ENCODE measurements around the gene STAT6.
A peak's percentile ranks its signal among the peaks of the same experiment; 100 is the strongest.

The STAT6 gene

DNA sequence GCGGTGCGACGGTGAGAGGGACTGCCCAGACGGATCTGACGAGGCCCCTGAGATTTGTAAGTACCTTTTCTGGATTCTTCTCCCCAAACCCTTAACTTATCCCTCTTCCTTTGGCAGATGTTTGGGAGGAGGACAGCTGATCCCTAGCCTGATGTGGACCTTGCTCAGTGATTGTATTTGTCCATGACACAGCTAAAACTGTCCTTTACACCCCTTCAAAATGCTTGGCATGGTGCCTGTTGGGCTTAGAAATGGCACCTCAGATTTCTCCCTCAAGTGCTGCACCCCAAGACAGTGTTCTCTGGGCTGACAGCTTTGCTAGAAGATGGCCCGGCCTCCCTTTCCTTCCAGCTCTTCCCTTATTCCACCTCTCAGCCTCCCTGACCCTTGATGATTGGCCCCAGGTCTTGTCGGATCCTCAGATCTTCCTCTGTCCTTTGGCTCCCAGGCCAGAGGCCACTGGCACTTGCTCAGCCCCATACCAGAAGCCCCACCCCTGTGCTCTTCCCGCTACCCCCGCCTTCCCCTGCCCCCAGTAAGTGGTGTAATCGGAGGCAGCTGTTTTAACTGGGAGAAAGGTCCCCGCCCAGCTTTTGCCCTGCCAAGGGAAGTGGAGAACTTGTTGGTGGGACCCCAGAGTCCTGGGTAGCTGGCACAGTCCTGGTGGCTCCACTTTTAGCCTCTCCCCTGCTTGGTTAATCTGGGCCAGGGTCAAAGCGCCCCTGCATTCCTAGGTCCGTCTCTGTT lies 27.5 kb upstream of the STAT6 start:
- Histone ChIP-seq H3K36me3 (peaks cover 49 to 55% (median 53%) of the 10 kb centered on the region in 3 donors), H3K4me1 (peaks cover 0 to 90% (median 45%) of the 10 kb centered on the region in 4 donors), H3K9me3 (no peaks in the 10 kb centered on the region), H3K27ac (peak overlapping the region; percentile 95 to 99), H3K27me3 (no peaks in the 10 kb centered on the region), H3K4me3 (no peak overlapping the region)
- peak; percentile 92 to 93 for DNase-seq
- TF ChIP-seq, protein P1, sequence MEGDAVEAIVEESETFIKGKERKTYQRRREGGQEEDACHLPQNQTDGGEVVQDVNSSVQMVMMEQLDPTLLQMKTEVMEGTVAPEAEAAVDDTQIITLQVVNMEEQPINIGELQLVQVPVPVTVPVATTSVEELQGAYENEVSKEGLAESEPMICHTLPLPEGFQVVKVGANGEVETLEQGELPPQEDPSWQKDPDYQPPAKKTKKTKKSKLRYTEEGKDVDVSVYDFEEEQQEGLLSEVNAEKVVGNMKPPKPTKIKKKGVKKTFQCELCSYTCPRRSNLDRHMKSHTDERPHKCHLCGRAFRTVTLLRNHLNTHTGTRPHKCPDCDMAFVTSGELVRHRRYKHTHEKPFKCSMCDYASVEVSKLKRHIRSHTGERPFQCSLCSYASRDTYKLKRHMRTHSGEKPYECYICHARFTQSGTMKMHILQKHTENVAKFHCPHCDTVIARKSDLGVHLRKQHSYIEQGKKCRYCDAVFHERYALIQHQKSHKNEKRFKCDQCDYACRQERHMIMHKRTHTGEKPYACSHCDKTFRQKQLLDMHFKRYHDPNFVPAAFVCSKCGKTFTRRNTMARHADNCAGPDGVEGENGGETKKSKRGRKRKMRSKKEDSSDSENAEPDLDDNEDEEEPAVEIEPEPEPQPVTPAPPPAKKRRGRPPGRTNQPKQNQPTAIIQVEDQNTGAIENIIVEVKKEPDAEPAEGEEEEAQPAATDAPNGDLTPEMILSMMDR (IDR thresholded peaks at IDR 0.05) = no peak
- intact Hi-C loops (cut with DNase I; ENCODE audit: low total_unique reads) = no loop called here

DNA sequence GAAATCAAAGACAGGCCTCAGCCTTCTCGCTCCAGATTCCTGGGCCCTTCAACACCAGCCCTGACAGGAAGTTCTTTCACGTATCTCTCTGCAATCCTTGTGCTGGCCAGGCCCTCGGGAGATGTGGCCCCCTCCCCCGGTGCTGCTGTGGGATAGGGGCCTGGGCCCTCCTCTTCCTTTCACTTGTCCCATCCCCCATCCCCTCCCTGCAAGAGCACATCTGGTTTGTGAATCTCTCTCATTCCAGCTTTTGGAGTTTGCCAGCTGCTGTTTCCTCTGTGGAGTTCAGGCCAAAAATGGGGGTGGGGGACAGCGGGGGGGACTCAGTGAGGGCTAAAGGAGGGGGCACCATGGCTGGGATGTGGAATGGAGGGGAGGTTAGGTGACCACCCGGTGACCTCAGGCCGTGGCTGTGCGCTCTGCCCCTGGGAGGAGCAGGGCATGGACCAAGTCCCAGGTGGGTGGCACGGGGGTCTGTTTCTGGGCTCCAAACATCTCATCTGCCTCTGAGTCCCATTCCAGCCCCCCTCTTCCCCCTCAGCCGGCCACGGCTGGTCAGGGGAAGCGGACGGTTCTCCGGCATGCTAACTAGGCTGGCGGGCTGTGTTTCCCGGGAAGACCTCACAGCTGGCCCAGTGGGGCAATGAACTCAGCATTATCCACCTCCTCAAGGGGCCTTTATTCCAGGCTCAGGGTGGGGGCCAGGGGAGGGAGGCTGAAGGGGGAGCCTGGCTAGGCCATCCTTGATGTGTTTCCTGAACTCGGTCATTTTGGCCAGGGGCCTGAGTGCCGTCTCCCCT lies 24.6 kb upstream of the STAT6 start:
- DNase-seq = no peak
- H3K9me3 ChIP-seq = no peaks in the 10 kb centered on the region
- H3K27me3 ChIP-seq = no peaks in the 10 kb centered on the region
- intact Hi-C loops (cut with DNase I; ENCODE audit: low total_unique reads) = no loop called here
- peaks cover 19 to 26% (median 24%) of the 10 kb centered on the region in 3 donors for H3K36me3 ChIP-seq
- TF ChIP-seq, protein P1 (IDR thresholded peaks at IDR 0.05) = no peak
- H3K4me3 ChIP-seq = peak overlapping the region; percentile 24 to 35
- peak overlapping the region; percentile 95 to 99 for H3K27ac ChIP-seq
- H3K4me1 ChIP-seq = peaks cover 0 to 99% (median 71%) of the 10 kb centered on the region in 4 donors

DNA sequence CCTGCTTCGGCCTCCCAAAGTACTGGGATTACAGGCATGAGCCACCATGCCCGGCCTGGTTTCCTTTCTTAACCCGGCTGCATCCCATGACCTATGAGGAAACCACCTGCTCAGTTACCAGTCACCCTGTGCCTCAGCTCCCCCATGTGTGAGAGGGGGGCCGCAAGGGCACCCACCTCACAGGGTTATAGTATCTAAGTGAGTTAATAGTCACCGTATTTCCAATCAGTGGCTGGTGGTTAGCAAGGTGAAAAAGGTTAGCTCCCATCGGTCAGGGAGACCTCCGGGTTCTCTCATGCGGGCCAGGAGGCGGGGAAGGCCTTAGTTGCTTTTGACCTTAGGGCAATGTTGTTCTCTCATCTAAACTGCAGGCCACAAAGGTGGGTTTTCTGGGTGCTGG lies 23.8 kb upstream of the STAT6 start:
- Histone ChIP-seq H3K27me3 (no peaks in the 10 kb centered on the region), H3K27ac (peak overlapping the region; percentile 95 to 99), H3K4me3 (peak overlapping the region in 1 of 2 donors; percentile 35), H3K9me3 (no peaks in the 10 kb centered on the region), H3K36me3 (peaks cover 12 to 18% (median 16%) of the 10 kb centered on the region in 3 donors), H3K4me1 (peaks cover 0 to 100% (median 78%) of the 10 kb centered on the region in 4 donors)
- TF ChIP-seq, protein P1 (IDR thresholded peaks at IDR 0.05) = no peak
- intact Hi-C loops (cut with DNase I; ENCODE audit: low total_unique reads) = no loop called here
- DNase-seq = peak in 1 of 2 donors; percentile 37

DNA sequence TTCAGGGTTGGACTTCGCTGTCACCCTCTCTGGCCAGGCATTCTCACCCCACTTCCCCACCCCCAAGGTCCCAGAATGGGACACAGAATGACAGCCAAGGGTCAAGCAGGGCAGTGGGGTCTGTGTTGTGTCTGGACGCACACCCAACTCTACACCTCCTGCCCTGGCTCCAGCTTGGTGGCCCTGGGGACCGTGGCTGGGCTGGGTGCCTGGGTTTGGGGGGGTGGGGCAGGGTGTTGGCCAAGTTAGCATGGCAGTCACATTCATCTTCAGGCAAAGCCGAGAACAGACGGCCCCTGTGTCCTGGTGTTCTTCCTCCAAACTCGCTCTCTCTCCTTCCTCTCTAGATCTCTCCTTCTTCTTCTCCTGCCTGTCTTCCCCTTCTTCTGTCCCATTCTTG lies 22.8 kb upstream of the STAT6 start:
- intact Hi-C loops (cut with DNase I; ENCODE audit: low total_unique reads) = no loop called here
- TF ChIP-seq, protein P1 (IDR thresholded peaks at IDR 0.05) = no peak
- Histone ChIP-seq H3K27ac (peak overlapping the region; percentile 95 to 99), H3K27me3 (no peaks in the 10 kb centered on the region), H3K36me3 (peaks cover 1 to 7% (median 5%) of the 10 kb centered on the region in 3 donors), H3K9me3 (no peaks in the 10 kb centered on the region), H3K4me3 (peak overlapping the region; percentile 94 to 96), H3K4me1 (peaks cover 0 to 90% (median 76%) of the 10 kb centered on the region in 4 donors)
- peak in 1 of 2 donors; percentile 92 for DNase-seq

DNA sequence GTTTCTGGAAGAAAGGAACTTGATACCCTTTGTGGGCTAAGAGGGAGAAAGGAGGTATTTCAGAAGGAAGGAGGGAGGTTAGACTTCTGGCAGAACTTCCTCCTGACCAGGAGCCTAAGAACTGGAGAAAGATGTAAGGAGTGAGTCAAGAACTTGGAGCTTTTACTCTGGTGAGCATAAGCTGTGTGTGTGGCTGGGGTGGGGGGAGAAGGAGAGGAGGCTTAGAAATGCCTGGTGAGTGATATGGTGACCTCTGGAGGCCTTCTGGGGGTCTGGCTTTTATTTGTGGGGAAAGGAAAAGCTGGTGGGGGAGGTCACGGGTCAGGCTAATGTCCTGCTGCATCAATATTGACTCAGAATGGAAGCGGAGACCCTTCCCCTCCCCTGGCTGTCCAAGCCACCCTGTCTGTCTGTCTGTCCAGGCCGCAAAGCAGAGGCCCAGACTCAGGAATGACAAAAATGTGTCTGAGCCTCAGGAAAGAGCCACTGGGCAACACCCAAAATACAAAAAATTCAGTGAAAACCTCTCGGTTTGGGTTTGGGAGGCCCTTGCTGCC lies 21.9 kb upstream of the STAT6 start:
- intact Hi-C loops (cut with DNase I; ENCODE audit: low total_unique reads) = no loop called here
- H3K4me3 ChIP-seq = peak overlapping the region; percentile 94 to 96
- no peak for DNase-seq

More for the DNA sequence above, 21.9 kb upstream of the STAT6 start:
- TF ChIP-seq, protein P1 (IDR thresholded peaks at IDR 0.05) = no peak
- Histone ChIP-seq H3K9me3 (no peaks in the 10 kb centered on the region), H3K27me3 (no peaks in the 10 kb centered on the region), H3K27ac (peak overlapping the region; percentile 95 to 99), H3K4me1 (peaks cover 0 to 82% (median 71%) of the 10 kb centered on the region in 4 donors), H3K36me3 (no peaks in the 10 kb centered on the region)

Data from tibial artery (tissue), 4 donors.